Pulmonary artery endothelial cell (primary cell): ENCODE results near the gene MAP4K3. TPM values are rescaled to one million over a fixed set of nuclear protein-coding genes. Genes with fewer than 3 reads are reported as not detected.

ENCODE experiments used
- total RNA-seq: library from RNA; depleted of rRNA; stranded (reverse); fragments of >200 nt; gene quantifications from 2 replicates; pipeline ENCODE4 v1.2.3, GENCODE V29; 2014

Gene MAP4K3
- total RNA-seq, 1 donor from 2014 or later, result 19.1 TPM

Other genes starting within 250 kb of the MAP4K3 start
- 0.25 and 0.59 TPM in 2 replicates for gene CDKL4, start 193.3 kb downstream of the MAP4K3 start, total RNA-seq
- 0.28 and 0.99 TPM in 2 replicates for gene TMEM178A, start 228.6 kb upstream of the MAP4K3 start, total RNA-seq